ENCODE measurements around the gene HOXC13.

HOXC13 gene

GRCh38 chr12:53968214-53969127 is 29.8 kb downstream of the HOXC13 start:
- Histone ChIP-seq H3K27me3 (ENCODE audit: control insufficient read depth, insufficient read depth, low read length) (no peaks in the 10 kb centered on the region), H3K4me2 (ENCODE audit: low read length) (peak overlapping the region; percentile 79), H3K9ac (ENCODE audit: low read depth, low read length) (peak overlapping the region; percentile 96), H3K36me3 (ENCODE audit: insufficient read depth, low read length) (no peaks in the 10 kb centered on the region), H3K4me1 (ENCODE audit: control insufficient read depth, insufficient read depth, low read length) (peaks cover 53% of the 10 kb centered on the region), H3K9me3 (replicated peaks; ENCODE audit: low read length) (no peaks in the 10 kb centered on the region), H3K4me3 (ENCODE audit: low read length) (peak overlapping the region; percentile 87)

- Histone ChIP-seq H3K9ac (ENCODE audit: low read depth, low read length) (peak overlapping the region; percentile 96), H3K27me3 (ENCODE audit: control insufficient read depth, insufficient read depth, low read length) (no peaks in the 10 kb centered on the region), H3K4me2 (ENCODE audit: low read length) (peak overlapping the region; percentile 79), H3K4me3 (ENCODE audit: low read length) (peak overlapping the region; percentile 87), H3K36me3 (ENCODE audit: insufficient read depth, low read length) (no peaks in the 10 kb centered on the region), H3K9me3 (replicated peaks; ENCODE audit: low read length) (no peaks in the 10 kb centered on the region), H3K4me1 (ENCODE audit: control insufficient read depth, insufficient read depth, low read length) (peaks cover 43% of the 10 kb centered on the region)
Observed at GRCh38 chr12:53969588-53970259, 31.1 kb downstream of the HOXC13 start.

- Histone ChIP-seq H3K4me2 (ENCODE audit: low read length) (peak overlapping the region; percentile 79), H3K27me3 (ENCODE audit: control insufficient read depth, insufficient read depth, low read length) (no peaks in the 10 kb centered on the region), H3K9me3 (replicated peaks; ENCODE audit: low read length) (no peaks in the 10 kb centered on the region), H3K4me3 (ENCODE audit: low read length) (no peak overlapping the region), H3K4me1 (ENCODE audit: control insufficient read depth, insufficient read depth, low read length) (peaks cover 35% of the 10 kb centered on the region), H3K36me3 (ENCODE audit: insufficient read depth, low read length) (peaks cover under 1% of the 10 kb centered on the region), H3K9ac (ENCODE audit: low read depth, low read length) (no peak overlapping the region)
Observed at GRCh38 chr12:53970451-53970850, 31.8 kb downstream of the HOXC13 start.

GRCh38 chr12:53971129-53971528 is 32.5 kb downstream of the HOXC13 start:
- peaks cover 39% of the 10 kb centered on the region for H3K4me1 ChIP-seq (ENCODE audit: control insufficient read depth, insufficient read depth, low read length)
- no peaks in the 10 kb centered on the region for H3K27me3 ChIP-seq (ENCODE audit: control insufficient read depth, insufficient read depth, low read length)

GRCh38 chr12:53971686-53972085 is 33.1 kb downstream of the HOXC13 start:
- Histone ChIP-seq H3K27me3 (ENCODE audit: control insufficient read depth, insufficient read depth, low read length) (no peaks in the 10 kb centered on the region), H3K4me1 (ENCODE audit: control insufficient read depth, insufficient read depth, low read length) (peaks cover 45% of the 10 kb centered on the region), H3K9me3 (replicated peaks; ENCODE audit: low read length) (no peaks in the 10 kb centered on the region), H3K36me3 (ENCODE audit: insufficient read depth, low read length) (peaks cover 10% of the 10 kb centered on the region), H3K4me3 (ENCODE audit: low read length) (peak overlapping the region; percentile 94), H3K4me2 (ENCODE audit: low read length) (peak overlapping the region; percentile 99), H3K9ac (ENCODE audit: low read depth, low read length) (peak overlapping the region; percentile 95)

More at GRCh38 chr12:53971129-53971528, 32.5 kb downstream of the HOXC13 start:
- peak overlapping the region; percentile 95 for H3K9ac ChIP-seq (ENCODE audit: low read depth, low read length)
- H3K4me2 ChIP-seq (ENCODE audit: low read length) = peak overlapping the region; percentile 99
- H3K4me3 ChIP-seq (ENCODE audit: low read length) = no peak overlapping the region
- peaks cover 8% of the 10 kb centered on the region for H3K36me3 ChIP-seq (ENCODE audit: insufficient read depth, low read length)
- no peaks in the 10 kb centered on the region for H3K9me3 ChIP-seq (replicated peaks; ENCODE audit: low read length)

- Histone ChIP-seq H3K4me3 (ENCODE audit: low read length) (peak overlapping the region; percentile 94), H3K9ac (ENCODE audit: low read depth, low read length) (peak overlapping the region; percentile 95)
Observed at GRCh38 chr12:53972152-53972702, 33.6 kb downstream of the HOXC13 start.

GRCh38 chr12:53972722-53973235 is 34.1 kb downstream of the HOXC13 start, which contains the start of gene HOXC11:
Gene HOXC11 (plus strand): TSS chr12:53973126. CDS start chr12:53973242, 116 bp downstream.
- peak within 1 kb of the TSS; percentile 95 for H3K9ac ChIP-seq (ENCODE audit: low read depth, low read length)
- peak within 1 kb of the TSS; percentile 94 for H3K4me3 ChIP-seq (ENCODE audit: low read length)
- no peaks in the 10 kb centered on the region for H3K9me3 ChIP-seq (replicated peaks; ENCODE audit: low read length)

More at GRCh38 chr12:53972152-53972702, 33.6 kb downstream of the HOXC13 start:
- Histone ChIP-seq H3K27me3 (ENCODE audit: control insufficient read depth, insufficient read depth, low read length) (no peaks in the 10 kb centered on the region), H3K36me3 (ENCODE audit: insufficient read depth, low read length) (peaks cover 10% of the 10 kb centered on the region), H3K9me3 (replicated peaks; ENCODE audit: low read length) (no peaks in the 10 kb centered on the region), H3K4me2 (ENCODE audit: low read length) (peak overlapping the region; percentile 99), H3K4me1 (ENCODE audit: control insufficient read depth, insufficient read depth, low read length) (peaks cover 50% of the 10 kb centered on the region)

GRCh38 chr12:53973236-53974042 is 34.8 kb downstream of the HOXC13 start:
- Histone ChIP-seq H3K4me3 (ENCODE audit: low read length) (peak overlapping the region; percentile 94), H3K9me3 (replicated peaks; ENCODE audit: low read length) (no peaks in the 10 kb centered on the region), H3K36me3 (ENCODE audit: insufficient read depth, low read length) (peaks cover 10% of the 10 kb centered on the region), H3K4me1 (ENCODE audit: control insufficient read depth, insufficient read depth, low read length) (peaks cover 60% of the 10 kb centered on the region), H3K4me2 (ENCODE audit: low read length) (peak overlapping the region; percentile 99), H3K9ac (ENCODE audit: low read depth, low read length) (peak overlapping the region; percentile 95), H3K27me3 (ENCODE audit: control insufficient read depth, insufficient read depth, low read length) (no peaks in the 10 kb centered on the region)

More at GRCh38 chr12:53972722-53973235, 34.1 kb downstream of the HOXC13 start, which contains the start of gene HOXC11:
- peaks cover 56% of the 10 kb centered on the region for H3K4me1 ChIP-seq (ENCODE audit: control insufficient read depth, insufficient read depth, low read length)
- H3K4me2 ChIP-seq (ENCODE audit: low read length) = peak within 1 kb of the TSS; percentile 99
- no peaks in the 10 kb centered on the region for H3K27me3 ChIP-seq (ENCODE audit: control insufficient read depth, insufficient read depth, low read length)
- H3K36me3 ChIP-seq (ENCODE audit: insufficient read depth, low read length) = peaks cover 10% of the 10 kb centered on the region

- Histone ChIP-seq H3K27me3 (ENCODE audit: control insufficient read depth, insufficient read depth, low read length) (no peaks in the 10 kb centered on the region), H3K4me3 (ENCODE audit: low read length) (peak within 1 kb of the TSS; percentile 94), H3K9me3 (replicated peaks; ENCODE audit: low read length) (no peaks in the 10 kb centered on the region), H3K4me1 (ENCODE audit: control insufficient read depth, insufficient read depth, low read length) (peaks cover 60% of the 10 kb centered on the region), H3K9ac (ENCODE audit: low read depth, low read length) (peak within 1 kb of the TSS; percentile 95), H3K4me2 (ENCODE audit: low read length) (peak within 1 kb of the TSS; percentile 99), H3K36me3 (ENCODE audit: insufficient read depth, low read length) (peaks cover 10% of the 10 kb centered on the region)
Observed at GRCh38 chr12:53974084-53975063, 35.7 kb downstream of the HOXC13 start, which contains the start of gene HOTAIR. Gene HOTAIR (minus strand): TSS chr12:53974954.
